ENCODE measurements around the gene DAZAP2. TPM values are rescaled to one million over a fixed set of nuclear protein-coding genes. Genes with fewer than 3 reads are reported as not detected.

The DAZAP2 gene
- total RNA-seq, 1 donor from 2014 or later, result 109 TPM

Other genes with a start within 250 kb of the DAZAP2 start
- 31.6 TPM for gene SLC11A2, start 212.4 kb upstream of the DAZAP2 start, total RNA-seq
- gene LETMD1, start 190.5 kb upstream of the DAZAP2 start, total RNA-seq, result 32.8 TPM
- 12.2 TPM for gene CSRNP2, start 155.2 kb upstream of the DAZAP2 start, total RNA-seq
- gene TFCP2, start 65.7 kb upstream of the DAZAP2 start, total RNA-seq, result 19.0 TPM
- gene POU6F1, start 20.8 kb upstream of the DAZAP2 start, total RNA-seq, result 2.9 TPM
- gene SMAGP, start 31.6 kb downstream of the DAZAP2 start, total RNA-seq, result 96.2 TPM
- gene BIN2, start 85.3 kb downstream of the DAZAP2 start, total RNA-seq, result 1.5 TPM
- gene CELA1, start 107.9 kb downstream of the DAZAP2 start, total RNA-seq, result not detected
- 13.4 TPM for gene GALNT6, start 152.6 kb downstream of the DAZAP2 start, total RNA-seq
- gene SLC4A8, start 186.0 kb downstream of the DAZAP2 start, total RNA-seq, result 0.20 TPM

All from esophagus mucosa (tissue), 1 donor.